SKM-1 (cell line): ENCODE results near the gene FYCO1.
"Not testable (repeated sequence)": the region's sequence is repeated elsewhere in the genome, so short reads cannot be mapped to it uniquely, and the experiment has no call there.

Experiments
- DNase-seq: peaks from one replicate; lab custom pipeline; 2025; ENCODE audit not compliant: unreplicated experiment; lab: John Stamatoyannopoulos, UW

The FYCO1 gene

GRCh38 chr3:46010519-46011113, 15.0 kb upstream of the FYCO1 start:
- DNase-seq, result no peak

- DNase-seq, result no peak
Measured at GRCh38 chr3:46008058-46008457, 12.4 kb upstream of the FYCO1 start.

- no peak for DNase-seq
Measured at GRCh38 chr3:46007280-46007679, 11.7 kb upstream of the FYCO1 start.

GRCh38 chr3:46006238-46007032, 10.8 kb upstream of the FYCO1 start:
- no peak for DNase-seq

GRCh38 chr3:46003706-46004105, 8.1 kb upstream of the FYCO1 start:
- not testable (repeated sequence) for DNase-seq

- DNase-seq, result no peak
Measured at GRCh38 chr3:46001178-46001577, 5.6 kb upstream of the FYCO1 start.

- DNase-seq, result no peak
Measured at GRCh38 chr3:45997942-45998341, 2.3 kb upstream of the FYCO1 start.

- not testable (repeated sequence) for DNase-seq
Measured at GRCh38 chr3:45997499-45997898, 1.9 kb upstream of the FYCO1 start.

- no peak for DNase-seq
Measured at GRCh38 chr3:45994419-45995235, 997 bp downstream of the FYCO1 start.

- no peak for DNase-seq
Measured at GRCh38 chr3:45993421-45994027, 2.1 kb downstream of the FYCO1 start.

GRCh38 chr3:45992821-45993221, 2.8 kb downstream of the FYCO1 start:
- DNase-seq, result peak; percentile 49

GRCh38 chr3:45992133-45992729, 3.4 kb downstream of the FYCO1 start:
- DNase-seq, result no peak

- no peak for DNase-seq
Measured at GRCh38 chr3:45991341-45991740, 4.3 kb downstream of the FYCO1 start.

GRCh38 chr3:45990181-45990580, 5.4 kb downstream of the FYCO1 start:
- no peak for DNase-seq

GRCh38 chr3:45988804-45989203, 6.8 kb downstream of the FYCO1 start:
- no peak for DNase-seq

GRCh38 chr3:45988362-45988761, 7.3 kb downstream of the FYCO1 start:
- no peak for DNase-seq

- no peak for DNase-seq
Measured at GRCh38 chr3:45987368-45988291, 8.0 kb downstream of the FYCO1 start.

- DNase-seq, result no peak
Measured at GRCh38 chr3:45986303-45986982, 9.2 kb downstream of the FYCO1 start.

GRCh38 chr3:45985532-45986302, 9.9 kb downstream of the FYCO1 start:
- DNase-seq, result no peak
